Neural progenitor cell (in vitro differentiated cells): ENCODE results near the gene GRM3.

Source experiments
- CTCF ChIP-seq: fragments of 200-600 bp; sonication (generic); IDR thresholded peaks from 2 replicates; pipeline ENCODE4 v1.5.1; 2017; ENCODE audit warnings: antibody characterized with exemption, mild to moderate bottlenecking
- EZH2 ChIP-seq: fragments of 200-600 bp; sonication (generic); IDR thresholded peaks from 2 replicates; pipeline ENCODE4 v1.6.1; 2017; ENCODE audit warnings: antibody characterized with exemption, mild to moderate bottlenecking, moderate library complexity

GRCh38 chr7:86876146-86876545 lies 232.4 kb downstream of the GRM3 start:
- TF ChIP-seq EZH2 (no peak), CTCF (no peak)
